ENCODE results near the gene TMEM154.

DNA sequence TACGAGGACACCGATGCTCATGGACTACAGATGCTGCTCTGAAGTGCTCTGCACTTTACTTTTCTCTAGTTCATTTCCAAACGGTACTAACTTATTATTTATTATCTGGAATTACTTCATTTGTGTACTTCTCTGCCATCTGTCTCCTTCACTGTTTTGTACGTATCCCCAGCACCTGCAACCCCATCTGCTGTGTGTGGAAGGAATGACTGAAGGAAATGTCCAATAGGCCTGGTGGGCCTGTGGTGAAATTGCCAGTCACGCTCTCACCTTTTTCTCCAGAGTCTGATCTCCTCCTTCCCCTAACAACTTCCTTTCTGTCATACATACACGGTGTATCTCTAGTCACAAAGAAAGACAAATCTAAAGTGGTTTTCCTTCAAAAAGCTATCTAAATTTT lies 12.9 kb downstream of the TMEM154 start:
- no peak for TF ChIP-seq CTCF (IDR thresholded peaks at IDR 0.05 in 8 of 11, conservative IDR thresholded peaks at IDR 0.05 in 3 of 11)
- no peak for TF ChIP-seq POLR2A (IDR thresholded peaks at IDR 0.05)

Data from spleen (tissue), 7 donors.